Measurements from ENCODE around the gene FANCC. TPM values are rescaled to one million over a fixed set of nuclear protein-coding genes. Genes with fewer than 3 reads are reported as not detected.

Gene FANCC
- total and polyA plus RNA-seq, 2 of the 4 experiments (the other 2 are of a cell fraction), result 4.7 to 6.3 TPM

- no peak overlapping the region for H3K14ac ChIP-seq (replicated peaks; ENCODE audit: low read depth, low read length)
- no TSS peak for BruUV-seq (replicated peaks)
- DNase-seq, result no peak
- no peak overlapping the region for H4K8ac ChIP-seq (ENCODE audit: low read depth in 2 of 2, low read length in 2 of 2)
- H3K9me3 ChIP-seq (ENCODE audit: control insufficient read depth, insufficient read depth, low read length), result peaks cover 3% of the 10 kb centered on the region; the same call in 1 of the 2 replicates
- no peak overlapping the region for H3K4me3 ChIP-seq (ENCODE audit: insufficient read depth, low read depth, low read length)
- H3K4me2 ChIP-seq (ENCODE audit: low read depth, low read length), result no peak overlapping the region
- H2BK15ac ChIP-seq (ENCODE audit: low read depth, low read length), result no peak overlapping the region
- H2AK5ac ChIP-seq (ENCODE audit: low read depth, low read length), result no peak overlapping the region
- no peak overlapping the region for H3K4ac ChIP-seq (ENCODE audit: low read depth, low read length)
- no peak overlapping the region for H4K91ac ChIP-seq (ENCODE audit: insufficient read depth, low read depth, low read length)
- no peak for TF ChIP-seq CEBPB (IDR thresholded peaks at IDR 0.05; ENCODE audit: low read depth, low read length)
- no peak for TF ChIP-seq POLR2A (IDR thresholded peaks at IDR 0.05; ENCODE audit: low read depth, low read length)
- no peak for TF ChIP-seq USF2 (IDR thresholded peaks at IDR 0.05; ENCODE audit: low read depth, low read length)
- no peak for TF ChIP-seq SMC3 (IDR thresholded peaks at IDR 0.05; ENCODE audit: low read depth, low read length)
- no peak for TF ChIP-seq MAFK (IDR thresholded peaks at IDR 0.05; ENCODE audit: low read depth, low read length)
- no peak for TF ChIP-seq RAD21 (IDR thresholded peaks at IDR 0.05; ENCODE audit: low read length)
- no peak for TF ChIP-seq RFX5 (IDR thresholded peaks at IDR 0.05; ENCODE audit: low read depth, low read length)
- no peak for TF ChIP-seq FOS (IDR thresholded peaks at IDR 0.05; ENCODE audit: low read depth, low read length)
- intact Hi-C loops (cut with micrococcal nuclease), result no loop called here
- H3K23ac ChIP-seq (ENCODE audit: low read depth, low read length), result no peak overlapping the region
- H2BK120ac ChIP-seq (ENCODE audit: low read depth, low read length), result no peak overlapping the region
- no peak overlapping the region for H3K18ac ChIP-seq (ENCODE audit: low read depth, low read length)
- H2BK5ac ChIP-seq (ENCODE audit: low read depth, low read length, poor library complexity, severe bottlenecking), result no peak overlapping the region
- H4K20me1 ChIP-seq (ENCODE audit: insufficient read depth, low read length), result no peaks in the 10 kb centered on the region
- H3K27me3 ChIP-seq (ENCODE audit: control insufficient read depth, insufficient read depth, low read length), result no peaks in the 10 kb centered on the region
- H2AFZ ChIP-seq (replicated peaks; ENCODE audit: low read length, poor library complexity), result no peak overlapping the region
- no peak overlapping the region for H3K56ac ChIP-seq (ENCODE audit: extremely low read depth, insufficient read depth, low read length)
- no peak overlapping the region for H4K5ac ChIP-seq (ENCODE audit: low read depth, low read length)
- dilution Hi-C loops (cut with HindIII; ENCODE audit: low sequenced_read_pairs, unreplicated experiment), result no loop called here
- no peak overlapping the region for H2BK20ac ChIP-seq (ENCODE audit: low read depth, low read length)
- no peaks in the 10 kb centered on the region; a peak in 1 of 4 replicates for H3K79me1 ChIP-seq (ENCODE audit: low read depth in 1 of 2, low read length in 2 of 2)
- no peak overlapping the region for H3K9ac ChIP-seq (ENCODE audit: low read depth, low read length)
- no peak overlapping the region for H2AK9ac ChIP-seq (replicated peaks; ENCODE audit: low read depth, low read length, poor library complexity)
- 20% methylated on average over 1 of the region's 7 CpGs; no CpG with 5 or more reads in 1 of the 2 experiments for WGBS, 2 experiments (ENCODE audit: extremely low coverage in 2 of 2, insufficient read length in 1 of 2)
- POLR2A ChIA-PET (ENCODE audit: unreplicated experiment), result no interaction called here
- ATAC-seq (ENCODE audit: low read depth), result no peak
- no peaks in the 10 kb centered on the region for H3K4me1 ChIP-seq (ENCODE audit: control insufficient read depth, insufficient read depth, low read length)
- in situ Hi-C loops (cut with MboI; ENCODE audit: low sequenced_read_pairs), result no loop called here
- H3K27ac ChIP-seq (ENCODE audit: insufficient read depth, low read length), result no peak overlapping the region
- CTCF ChIA-PET, result no interaction called here
- H3K9me1 ChIP-seq (ENCODE audit: insufficient read depth, low read length), result peaks cover 4% of the 10 kb centered on the region; the same call in 1 of the 2 replicates
- H3K36me3 ChIP-seq (ENCODE audit: control insufficient read depth, insufficient read depth, low read length), result peaks cover 3% of the 10 kb centered on the region
Observed at GRCh38 chr9:95237336-95237735, 80.2 kb downstream of the FANCC start.

Data from IMR-90 (cell line).